NB4 (cell line): ENCODE results near the gene DGKG.

Source experiments
- CTCF ChIP-seq: IDR thresholded peaks from one replicate; pipeline ENCODE4 v1.5.1; 2012; ENCODE audit warnings: low read depth, low read length
- MAX ChIP-seq: IDR thresholded peaks from 2 replicates; pipeline ENCODE4 v1.6.1; 2011; ENCODE audit warnings: low read depth, low read length
- MYC ChIP-seq: IDR thresholded peaks from 2 replicates; pipeline ENCODE4 v1.6.1; 2011; ENCODE audit warnings: low read depth, low read length

- no peak for TF ChIP-seq CTCF
- no peak for TF ChIP-seq MYC
- no peak for TF ChIP-seq MAX
Observed at GRCh38 chr3:186369217-186369616, 7.2 kb upstream of the DGKG start.
